HG03175 (cell line): ENCODE data around the gene ARPIN.
A peak's percentile ranks its signal among the peaks of the same experiment; 100 is the strongest.
"Not testable (repeated sequence)": the region's sequence is repeated elsewhere in the genome, so short reads cannot be mapped to it uniquely, and the experiment has no call there.

Source experiments
- ATAC-seq: cut with Tn5 transposase; IDR thresholded peaks from one replicate; pipeline ENCODE4 v1.9.1; 2021; ENCODE audit warnings: mild to moderate bottlenecking, moderate library complexity; ENCODE audit not compliant: unreplicated experiment

ARPIN gene

DNA sequence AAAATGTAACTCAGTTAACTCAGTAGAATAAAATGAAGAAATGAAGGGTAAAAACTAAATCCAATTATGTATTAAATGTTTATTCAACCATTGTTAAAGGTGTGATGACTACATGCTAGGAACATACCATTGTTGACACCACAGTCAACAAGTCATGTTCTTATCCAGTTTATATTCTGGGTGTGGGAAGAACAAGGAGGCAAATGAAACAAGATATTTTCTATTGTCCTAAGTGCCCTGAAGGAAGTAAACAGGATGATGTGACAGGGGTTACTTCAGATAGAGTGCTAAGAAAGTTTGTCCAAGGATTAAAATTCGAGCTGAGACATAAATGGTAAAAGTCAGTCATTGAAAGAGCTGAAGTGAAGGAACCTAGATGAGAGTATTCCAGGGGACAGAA lies 32.0 kb downstream of the ARPIN start:
- ATAC-seq = no peak

GRCh38 chr15:89878323-89878722 lies 34.4 kb downstream of the ARPIN start:
- ATAC-seq = no peak

GRCh38 chr15:89877083-89877425 lies 35.7 kb downstream of the ARPIN start:
- ATAC-seq = no peak

DNA sequence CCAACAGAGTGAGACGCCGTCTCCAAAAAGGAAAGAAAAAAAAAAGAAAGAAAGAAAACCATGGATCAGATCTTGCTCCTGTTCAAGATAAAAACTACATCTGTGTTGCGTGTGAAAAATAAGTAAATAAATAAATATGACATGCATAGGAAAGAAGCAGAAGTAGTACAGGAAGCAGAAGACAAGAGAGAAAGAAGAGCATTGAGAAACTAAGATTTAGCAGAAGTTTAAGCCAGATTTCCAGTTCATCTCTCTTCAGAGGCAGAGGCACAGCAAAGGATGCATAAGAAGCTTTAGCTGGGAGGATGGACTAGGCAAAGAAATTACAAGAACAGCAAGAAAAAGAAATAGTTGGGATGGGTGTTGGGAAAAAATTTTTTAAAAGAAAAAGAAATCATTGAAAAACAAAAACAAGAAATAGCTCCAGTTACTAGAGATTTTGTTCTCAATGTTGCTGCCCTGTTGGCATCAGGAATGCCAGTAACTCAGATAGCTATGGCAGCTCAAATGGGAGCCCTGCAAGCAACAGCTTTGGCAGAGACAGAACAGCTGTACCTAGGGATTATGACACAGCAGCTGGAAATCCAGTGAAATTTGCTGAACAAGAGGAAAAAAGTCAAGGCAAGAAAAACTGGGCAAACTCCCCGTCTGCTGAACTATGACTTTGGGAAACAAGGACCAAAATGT lies 36.2 kb downstream of the ARPIN start:
- no peak for ATAC-seq

- no peak for ATAC-seq
Observed at GRCh38 chr15:89875741-89876140, 37.0 kb downstream of the ARPIN start.

- peak; percentile 87 for ATAC-seq
Observed at GRCh38 chr15:89874926-89875564, 37.7 kb downstream of the ARPIN start.

GRCh38 chr15:89870688-89871288 lies 42.0 kb downstream of the ARPIN start:
- ATAC-seq = no peak

DNA sequence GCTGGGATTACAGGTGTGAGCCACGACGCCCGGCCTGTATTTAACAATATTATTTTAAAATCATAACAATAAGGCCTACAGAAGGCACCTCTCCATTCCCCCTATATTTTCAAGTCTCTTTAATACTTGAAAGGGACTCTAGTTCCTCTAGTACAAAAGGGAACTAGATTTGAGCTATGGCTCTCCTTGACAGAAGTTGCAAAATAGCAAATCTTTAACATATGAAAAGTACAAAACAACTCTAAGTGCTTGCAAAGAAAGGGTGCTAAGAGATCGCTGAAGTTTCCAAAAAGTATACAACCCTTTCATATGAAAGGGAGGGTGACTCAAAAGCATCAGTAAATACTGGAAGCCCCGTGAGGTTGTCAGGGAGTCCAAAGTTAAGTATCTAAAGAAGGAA lies 42.7 kb downstream of the ARPIN start:
- ATAC-seq = no peak

DNA sequence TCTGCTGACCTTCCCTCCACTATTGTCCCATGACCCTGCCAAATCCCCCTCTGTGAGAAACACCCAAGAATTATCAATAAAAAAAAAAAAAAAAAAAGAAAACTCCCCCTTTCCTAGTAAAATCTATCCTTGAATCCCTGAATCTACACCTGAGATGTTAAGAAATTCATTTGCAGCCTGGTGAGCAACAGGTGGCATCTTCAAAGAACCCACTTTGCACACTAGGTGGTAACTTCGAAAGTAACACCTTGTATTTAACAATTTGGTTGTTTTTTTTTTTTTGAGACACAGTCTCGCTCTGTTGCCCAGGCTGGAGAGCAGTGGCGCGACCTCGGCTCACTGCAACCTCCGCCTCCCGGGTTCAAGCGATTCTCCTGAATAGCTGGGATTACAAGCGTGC lies 43.3 kb downstream of the ARPIN start:
- not testable (repeated sequence) for ATAC-seq

DNA sequence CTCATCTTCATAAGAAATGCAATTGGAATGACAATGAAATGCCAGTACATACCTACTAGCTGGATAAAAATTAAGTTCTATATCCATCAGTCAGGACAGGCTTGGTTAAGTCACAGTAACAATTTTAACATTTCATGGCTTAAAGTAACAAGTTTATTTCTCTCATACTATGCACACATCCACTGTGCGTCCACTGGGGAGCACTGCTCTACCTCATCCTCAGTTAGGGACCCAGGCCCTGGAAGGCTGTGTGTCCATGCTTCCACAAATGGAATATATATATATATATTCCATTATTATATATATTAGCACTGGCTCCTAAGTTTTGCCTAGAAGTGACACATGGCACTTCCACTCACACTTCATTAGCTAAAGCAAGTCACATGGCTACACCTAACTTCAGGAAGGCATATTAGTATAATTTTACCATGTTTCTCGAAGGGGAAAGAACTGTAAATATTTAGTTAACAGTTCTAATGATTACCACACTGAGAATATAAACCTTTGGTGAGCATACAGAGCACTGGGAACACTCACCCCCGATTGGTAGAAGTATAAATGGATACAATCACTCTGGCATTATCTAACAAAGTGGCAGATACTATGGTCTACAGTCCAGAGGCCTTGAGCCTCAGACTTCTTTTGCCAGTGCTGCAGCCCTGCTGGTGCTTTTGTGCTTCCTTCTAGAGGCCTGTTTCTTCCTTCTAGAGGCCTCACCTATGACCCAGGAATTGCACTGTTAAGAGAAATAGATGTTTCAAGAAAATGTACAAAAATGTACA lies 47.6 kb downstream of the ARPIN start:
- ATAC-seq = no peak

DNA sequence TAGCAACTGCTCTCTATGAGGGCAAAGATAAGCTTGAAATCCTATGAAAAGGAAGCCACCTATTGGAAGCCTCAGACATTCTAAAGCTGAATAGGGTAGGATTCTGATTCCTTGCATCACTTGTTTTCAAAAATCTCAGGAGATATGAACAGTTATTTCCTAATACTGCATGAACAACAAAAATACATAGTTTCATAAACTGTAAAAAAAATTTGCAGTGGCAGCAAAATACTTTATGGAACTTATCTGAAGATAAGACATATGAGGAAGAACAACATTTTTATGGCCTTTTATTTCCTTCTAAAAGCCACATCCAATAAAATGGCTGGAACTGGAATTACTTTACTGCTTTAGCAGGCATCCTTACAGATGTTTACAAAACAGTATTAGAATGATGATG lies 48.8 kb downstream of the ARPIN start:
- ATAC-seq = no peak

- no peak for ATAC-seq
Observed at GRCh38 chr15:89860891-89861290, 51.9 kb downstream of the ARPIN start.

- ATAC-seq = no peak
Observed at GRCh38 chr15:89860431-89860830, 52.3 kb downstream of the ARPIN start.

GRCh38 chr15:89858661-89859458 lies 53.9 kb downstream of the ARPIN start:
- no peak for ATAC-seq

GRCh38 chr15:89857673-89858072 lies 55.1 kb downstream of the ARPIN start:
- no peak for ATAC-seq

DNA sequence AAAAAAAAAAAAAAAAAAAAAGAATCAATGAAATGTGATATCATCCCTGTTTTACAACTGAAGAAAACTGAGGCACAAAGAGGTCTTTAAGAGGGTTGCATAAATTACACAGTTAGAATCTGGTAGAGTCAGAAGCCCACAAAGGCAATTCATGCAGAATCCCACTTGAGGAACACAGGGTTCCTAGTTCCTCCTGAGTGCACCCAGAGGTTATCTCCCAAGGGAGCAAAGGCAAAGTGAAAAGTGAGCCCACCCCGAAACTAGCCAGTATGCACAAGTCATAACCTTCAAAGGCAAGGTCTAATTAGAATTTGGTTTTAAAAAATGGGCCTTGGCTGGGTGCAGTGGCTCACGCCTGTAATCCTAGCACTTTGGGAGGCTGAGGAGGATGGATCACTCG lies 56.8 kb downstream of the ARPIN start:
- no peak for ATAC-seq

DNA sequence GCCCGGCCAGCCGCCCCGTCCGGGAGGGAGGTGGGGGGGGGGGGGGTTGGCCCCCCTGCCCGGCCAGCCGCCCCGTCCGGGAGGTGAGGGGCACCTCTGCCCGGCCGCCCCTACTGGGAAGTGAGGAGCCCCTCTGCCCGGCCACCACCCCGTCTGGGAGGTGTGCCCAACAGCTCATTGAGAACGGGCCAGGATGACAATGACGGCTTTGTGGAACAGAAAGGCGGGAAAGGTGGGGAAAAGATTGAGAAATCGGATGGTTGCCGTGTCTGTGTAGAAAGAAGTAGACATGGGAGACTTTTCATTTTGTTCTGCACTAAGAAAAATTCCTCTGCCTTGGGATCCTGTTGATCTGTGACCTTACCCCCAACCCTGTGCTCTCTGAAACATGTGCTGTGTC lies 57.9 kb downstream of the ARPIN start:
- not testable (repeated sequence) for ATAC-seq

DNA sequence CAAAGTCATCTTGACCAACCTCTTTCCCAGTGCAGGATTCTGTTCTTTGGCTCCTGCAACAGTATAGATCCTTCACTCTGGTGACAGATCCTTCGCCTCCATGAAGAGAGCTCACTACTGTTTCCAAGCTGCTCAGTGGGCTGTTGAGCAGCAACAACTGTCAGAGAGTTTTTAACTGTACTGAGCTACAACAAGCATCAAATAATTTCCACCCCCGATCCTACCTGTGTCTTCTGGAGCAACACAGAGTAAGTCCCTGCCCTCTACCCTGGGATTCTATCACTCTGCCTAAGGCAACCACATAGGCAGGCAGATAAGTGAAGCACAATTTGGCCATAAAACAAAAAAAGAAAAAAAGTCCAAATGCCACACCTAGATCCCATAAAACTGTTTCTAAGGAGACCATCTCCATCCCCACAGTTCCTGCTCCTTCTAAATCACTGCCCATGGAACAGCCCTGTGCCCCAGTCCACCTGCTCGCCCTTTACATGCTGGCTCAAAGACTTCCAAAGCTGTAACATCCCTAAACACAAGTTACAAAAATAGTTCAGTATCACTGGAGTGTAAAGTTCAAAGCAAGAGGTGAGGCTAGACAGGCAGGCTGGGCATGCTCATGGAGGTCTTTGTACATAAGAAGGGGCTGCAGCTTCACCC lies 60.3 kb downstream of the ARPIN start:
- no peak for ATAC-seq

GRCh38 chr15:89851673-89852341 lies 60.9 kb downstream of the ARPIN start:
- peak; percentile 80 for ATAC-seq

DNA sequence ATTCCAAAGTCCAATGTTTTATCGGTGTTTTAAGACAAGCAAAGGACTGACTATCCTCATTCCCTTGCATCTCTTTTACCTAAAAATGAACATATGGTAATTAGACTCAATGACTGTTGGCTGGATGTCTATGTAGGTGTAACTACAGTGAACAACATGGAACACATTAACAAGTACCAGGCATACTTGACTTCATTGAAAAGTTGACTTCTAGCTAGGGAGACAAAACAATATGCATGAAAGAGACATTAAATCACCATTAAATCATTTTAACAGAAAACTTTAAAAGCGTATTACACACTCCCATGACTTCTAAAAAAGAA lies 63.8 kb downstream of the ARPIN start:
- no peak for ATAC-seq
